Activated T-cell treated with anti-CD3 and anti-CD28 coated beads for 24 hours (primary cell): Measurements from ENCODE around the gene SLC49A3.

Experiments
- DNase-seq: peaks from one replicate; pipeline ENCODE4 v3.0.0-alpha.2; 2020; ENCODE audit warnings: low read depth

SLC49A3 gene

DNA sequence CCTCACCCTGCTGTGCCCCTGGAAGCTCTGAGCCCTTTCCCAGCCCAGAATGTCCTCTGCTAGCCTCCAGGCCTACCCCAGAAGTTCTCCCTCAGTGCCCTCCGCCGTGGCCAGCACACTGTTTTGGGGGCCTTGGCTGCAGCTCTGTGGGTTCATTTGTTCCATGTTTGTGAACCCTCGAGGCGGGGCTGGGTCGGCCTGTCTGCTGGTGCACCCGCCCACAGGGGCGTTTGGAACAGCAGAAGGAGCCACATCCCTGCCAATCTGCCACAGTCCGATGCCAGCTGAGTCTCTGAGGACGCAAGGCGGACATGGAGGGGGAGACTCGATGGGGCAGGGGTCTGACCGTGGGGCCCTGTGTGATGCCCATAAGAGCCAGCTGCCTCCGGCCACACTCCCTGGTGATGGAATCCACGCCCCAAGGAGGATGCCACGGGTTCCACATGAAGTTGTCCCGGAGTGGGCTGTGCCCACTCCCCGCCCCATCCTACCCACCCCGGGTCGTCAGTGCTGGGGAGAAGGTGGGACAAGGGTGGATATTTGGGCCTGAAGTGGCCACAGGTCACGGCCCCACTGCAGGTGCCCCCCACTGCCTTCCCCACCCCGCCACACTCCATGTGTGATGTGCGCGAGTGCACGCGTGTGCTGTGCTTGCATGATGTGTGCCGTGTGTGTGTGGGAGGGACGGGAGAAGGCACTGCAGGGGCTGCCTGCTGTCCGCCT lies 22.0 kb downstream of the SLC49A3 start:
- DNase-seq = no peak

DNA sequence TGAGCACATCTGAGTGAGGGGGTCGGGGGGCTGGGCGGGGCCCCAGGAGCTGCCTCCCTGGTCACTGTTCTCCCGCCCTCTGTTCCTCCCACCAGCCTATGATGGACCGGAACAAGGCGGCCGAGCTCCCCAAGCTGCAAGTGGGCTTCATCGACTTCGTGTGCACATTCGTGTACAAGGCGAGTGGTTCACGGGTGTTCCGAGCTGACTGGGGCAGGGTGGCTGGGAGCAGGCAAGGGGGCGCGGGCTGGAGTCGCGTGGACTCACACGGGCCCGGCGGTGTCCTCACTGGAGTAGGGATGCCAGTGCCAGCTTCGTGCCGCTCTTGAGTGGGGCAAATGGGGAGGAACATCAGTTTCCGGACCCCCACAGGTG lies 22.5 kb downstream of the SLC49A3 start:
- no peak for DNase-seq

DNA sequence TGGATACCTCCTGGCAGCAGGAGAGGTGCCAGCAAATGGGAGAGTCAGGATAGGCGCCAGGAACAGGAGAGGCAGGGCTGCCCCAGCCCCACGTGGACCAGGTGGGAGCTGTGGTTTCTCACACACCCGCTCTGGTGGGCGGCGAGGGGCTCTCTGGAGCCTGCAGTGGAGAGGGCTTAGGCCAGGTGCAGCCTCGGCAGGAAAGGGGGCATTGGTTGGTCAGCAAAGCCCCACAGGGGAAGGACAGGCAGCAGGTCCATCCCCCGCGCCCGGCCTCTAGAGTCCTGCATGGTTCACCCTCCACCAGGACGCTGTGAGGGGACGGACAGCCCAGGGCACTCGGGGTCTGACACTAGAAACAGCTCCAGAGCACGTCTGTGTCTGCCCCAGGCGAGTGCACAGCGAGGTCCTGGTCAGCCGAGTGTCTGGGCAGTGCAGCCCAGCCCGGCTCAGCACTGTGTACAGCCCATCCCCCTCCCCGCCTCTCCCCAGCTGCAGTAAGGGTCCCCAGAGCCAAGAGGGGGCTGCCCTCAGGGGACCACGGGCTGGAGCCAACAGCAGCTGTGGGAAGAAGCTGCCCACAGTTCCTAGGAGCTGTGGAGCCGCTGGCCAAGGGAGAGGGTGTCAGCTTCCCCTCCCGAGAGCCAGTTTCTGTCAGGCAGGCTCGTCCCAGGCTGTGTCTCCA lies 23.1 kb downstream of the SLC49A3 start:
- no peak for DNase-seq

DNA sequence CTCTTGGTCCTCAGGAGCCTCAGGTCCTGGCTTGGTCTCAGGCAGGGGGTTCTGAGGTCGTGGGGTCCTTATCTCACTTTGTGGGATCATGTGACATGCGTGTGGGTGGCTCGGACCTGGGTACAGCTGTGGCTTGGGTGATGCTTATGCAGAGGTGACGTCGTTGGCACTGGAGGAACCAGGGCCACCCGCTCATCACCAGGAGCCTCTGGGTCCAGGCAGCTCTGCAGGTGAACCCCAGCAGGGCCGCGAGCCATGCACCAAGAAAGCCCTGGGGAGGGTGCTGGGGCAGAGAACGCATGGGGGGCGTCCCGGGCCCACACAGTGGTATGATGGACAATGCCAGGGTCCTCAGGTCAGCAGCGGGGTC lies 23.6 kb downstream of the SLC49A3 start:
- DNase-seq = no peak

DNA sequence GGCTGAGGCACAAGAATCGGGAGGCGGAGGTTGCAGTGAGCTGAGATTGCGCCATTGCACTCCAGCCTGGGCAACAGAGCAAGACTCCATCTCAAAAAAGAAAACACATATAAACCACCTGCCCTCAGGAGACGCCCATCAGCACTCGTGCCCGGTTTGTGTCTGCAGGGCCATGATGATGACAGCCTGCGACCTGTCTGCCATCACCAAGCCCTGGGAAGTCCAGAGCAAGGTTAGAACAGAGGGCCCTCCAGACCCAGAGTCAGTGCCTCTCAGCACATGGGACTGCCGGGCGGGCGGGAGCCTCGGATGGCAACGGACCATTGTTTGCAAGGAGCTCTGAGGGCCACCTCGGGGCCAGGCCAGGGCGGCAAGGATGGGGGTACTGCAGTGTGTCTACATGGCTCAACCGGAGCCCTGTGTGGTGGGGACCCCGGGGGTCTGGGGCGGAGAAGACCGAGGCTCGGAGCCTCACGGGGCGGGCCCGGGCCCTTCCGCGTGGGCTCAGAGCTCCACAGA lies 24.2 kb downstream of the SLC49A3 start:
- DNase-seq = no peak

DNA sequence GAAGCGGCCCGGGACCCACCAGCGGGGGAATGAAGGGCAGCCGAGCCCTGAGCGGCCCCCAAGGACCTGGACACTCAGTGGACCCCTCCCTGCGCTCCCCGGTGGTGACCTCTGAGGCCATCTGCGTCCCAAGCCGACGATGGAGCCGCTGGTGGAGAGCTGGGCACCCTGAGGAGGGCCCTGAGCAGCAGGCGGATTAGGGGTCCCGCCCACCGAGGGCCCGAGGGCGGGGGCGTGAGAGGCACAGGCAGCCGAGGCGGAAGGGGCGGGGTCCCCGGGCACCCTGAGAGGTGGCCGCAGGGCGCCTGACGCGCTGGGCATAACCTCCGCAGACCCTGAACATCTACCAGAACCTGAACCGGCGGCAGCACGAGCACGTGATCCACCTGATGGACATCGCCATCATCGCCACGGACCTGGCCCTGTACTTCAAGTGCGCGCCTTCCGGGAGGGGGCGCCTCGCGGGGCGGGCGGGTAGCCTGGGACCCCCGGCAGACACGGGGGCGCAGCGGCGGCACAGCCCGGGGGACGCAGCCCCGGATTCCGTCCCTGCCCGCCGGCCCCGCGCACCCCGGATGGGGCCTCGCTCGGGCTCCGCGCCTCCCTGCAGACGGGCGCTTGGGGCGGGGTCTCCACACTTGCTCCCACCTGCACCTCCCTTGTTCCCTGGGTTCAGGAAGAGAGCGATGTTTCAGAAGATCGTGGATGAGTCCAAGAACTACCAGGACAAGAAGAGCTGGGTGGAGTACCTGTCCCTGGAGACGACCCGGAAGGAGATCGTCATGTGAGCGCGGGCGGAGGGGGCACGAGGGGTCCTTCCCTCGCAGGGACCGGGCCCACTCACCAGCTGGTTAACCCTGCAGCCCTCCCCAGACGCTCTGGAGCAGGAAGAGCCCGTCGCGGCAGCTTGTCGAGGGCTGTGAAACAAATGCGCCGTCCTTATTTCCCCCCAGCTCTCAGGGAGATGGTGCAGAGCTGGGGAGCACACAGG lies 25.2 kb downstream of the SLC49A3 start:
- DNase-seq = peak; percentile 66

DNA sequence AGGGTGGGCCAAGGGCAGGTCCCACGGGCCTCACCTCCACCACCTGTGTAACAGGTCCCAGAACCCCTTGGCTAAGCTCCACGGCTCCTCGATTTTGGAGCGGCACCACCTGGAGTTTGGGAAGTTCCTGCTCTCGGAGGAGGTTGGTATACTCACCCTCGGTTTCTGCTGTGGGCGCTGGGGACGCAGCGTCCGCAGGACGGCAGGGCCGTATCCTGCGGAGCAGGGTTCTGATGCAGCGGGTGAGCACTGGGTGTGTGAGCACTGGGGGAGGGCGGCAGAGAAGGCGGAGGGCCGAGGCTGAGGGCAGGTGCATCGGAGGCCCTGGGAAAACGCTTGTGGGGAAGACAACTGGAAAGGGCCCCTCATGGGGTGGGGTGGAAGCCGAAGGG lies 25.9 kb downstream of the SLC49A3 start:
- no peak for DNase-seq

DNA sequence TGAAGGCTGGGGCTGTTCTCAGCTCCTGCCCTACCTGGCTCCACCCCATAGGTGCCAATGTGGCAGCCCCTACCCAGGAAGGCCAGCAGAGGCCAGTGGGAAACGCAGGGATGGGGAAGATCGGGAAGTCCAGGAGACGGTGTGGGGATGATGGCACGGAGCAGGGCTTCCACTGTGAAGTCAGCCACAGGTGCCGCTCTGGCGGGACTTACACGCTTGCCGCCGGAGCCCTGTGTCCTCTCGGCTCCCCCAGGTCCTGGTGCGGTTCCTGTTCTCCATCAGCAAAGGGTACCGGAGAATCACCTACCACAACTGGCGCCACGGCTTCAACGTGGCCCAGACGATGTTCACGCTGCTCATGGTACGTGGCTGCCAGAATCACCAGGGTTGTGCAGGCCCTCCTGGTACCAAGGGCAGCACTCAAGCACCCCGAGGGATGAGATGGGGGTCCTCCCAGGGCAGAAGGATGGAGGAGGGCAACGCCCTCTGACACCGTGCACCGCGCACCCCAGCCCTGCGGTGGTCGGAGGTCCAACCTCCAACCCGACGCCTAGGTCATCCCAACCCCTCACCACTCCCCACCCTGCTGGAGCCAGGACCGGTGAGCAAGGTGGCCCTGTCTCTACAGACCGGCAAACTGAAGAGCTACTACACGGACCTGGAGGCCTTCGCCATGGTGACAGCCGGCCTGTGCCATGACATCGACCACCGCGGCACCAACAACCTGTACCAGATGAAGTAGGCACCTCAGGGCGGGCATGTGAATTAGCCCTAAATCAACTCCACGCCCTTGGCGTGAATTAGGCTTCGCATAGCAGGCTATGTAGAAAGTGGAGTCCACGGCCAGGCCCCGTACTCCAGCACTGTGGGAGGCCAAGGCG lies 26.8 kb downstream of the SLC49A3 start:
- no peak for DNase-seq

DNA sequence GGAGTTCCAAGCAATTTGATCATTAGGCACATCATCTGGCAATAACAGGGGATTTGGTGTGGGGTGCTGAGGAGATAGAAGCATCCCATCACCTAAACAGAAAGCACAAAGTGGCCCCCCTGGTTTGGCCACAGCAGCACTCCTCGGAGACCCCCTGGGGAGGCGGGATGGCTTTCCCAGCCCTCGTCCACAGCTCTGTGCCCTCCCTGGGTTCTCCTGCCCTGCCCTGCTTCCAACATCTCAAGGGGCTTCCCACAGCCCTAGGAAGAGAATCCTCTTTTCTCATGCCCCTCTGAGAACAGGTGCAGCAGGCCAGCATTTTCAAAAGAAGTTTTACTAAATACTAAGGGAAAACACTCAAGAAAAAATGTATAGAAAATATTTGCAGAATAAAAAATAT lies 27.7 kb downstream of the SLC49A3 start:
- DNase-seq = no peak

DNA sequence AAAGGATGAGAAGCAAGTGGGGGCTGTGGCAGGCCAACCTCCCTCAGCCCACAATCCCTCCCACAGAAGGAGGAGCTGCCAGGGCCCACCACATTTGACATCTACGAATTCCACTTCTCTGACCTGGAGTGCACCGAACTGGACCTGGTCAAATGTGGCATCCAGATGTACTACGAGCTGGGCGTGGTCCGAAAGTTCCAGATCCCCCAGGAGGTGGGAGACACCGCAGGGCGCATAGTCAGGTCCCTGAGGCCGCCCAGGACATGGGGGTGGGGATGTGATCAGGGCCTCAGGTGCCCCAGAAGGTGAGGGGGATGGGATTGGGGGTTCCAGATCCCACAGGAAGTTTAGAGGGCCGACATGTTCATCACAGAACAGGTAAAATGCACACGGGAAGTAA lies 28.6 kb downstream of the SLC49A3 start:
- DNase-seq = no peak

DNA sequence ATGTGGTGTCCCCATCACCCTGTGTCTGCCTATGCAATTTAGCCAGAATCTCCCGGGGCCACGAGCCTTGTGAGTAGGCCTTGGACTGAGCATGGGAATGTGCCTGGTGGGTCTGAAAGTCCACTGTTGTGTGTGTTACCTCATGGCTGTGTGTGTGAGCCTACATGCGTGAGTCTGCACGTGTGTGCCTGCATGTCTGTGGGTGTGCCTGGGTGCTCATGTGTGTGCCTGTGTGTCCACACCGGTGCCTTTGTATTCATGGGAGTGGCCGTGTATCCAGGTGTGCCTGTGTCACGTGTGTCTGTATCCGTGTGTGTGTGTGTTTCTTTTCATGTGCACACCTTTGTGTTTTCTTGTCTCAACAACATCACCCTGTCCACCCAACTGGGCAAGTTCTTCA lies 29.1 kb downstream of the SLC49A3 start:
- DNase-seq = no peak

DNA sequence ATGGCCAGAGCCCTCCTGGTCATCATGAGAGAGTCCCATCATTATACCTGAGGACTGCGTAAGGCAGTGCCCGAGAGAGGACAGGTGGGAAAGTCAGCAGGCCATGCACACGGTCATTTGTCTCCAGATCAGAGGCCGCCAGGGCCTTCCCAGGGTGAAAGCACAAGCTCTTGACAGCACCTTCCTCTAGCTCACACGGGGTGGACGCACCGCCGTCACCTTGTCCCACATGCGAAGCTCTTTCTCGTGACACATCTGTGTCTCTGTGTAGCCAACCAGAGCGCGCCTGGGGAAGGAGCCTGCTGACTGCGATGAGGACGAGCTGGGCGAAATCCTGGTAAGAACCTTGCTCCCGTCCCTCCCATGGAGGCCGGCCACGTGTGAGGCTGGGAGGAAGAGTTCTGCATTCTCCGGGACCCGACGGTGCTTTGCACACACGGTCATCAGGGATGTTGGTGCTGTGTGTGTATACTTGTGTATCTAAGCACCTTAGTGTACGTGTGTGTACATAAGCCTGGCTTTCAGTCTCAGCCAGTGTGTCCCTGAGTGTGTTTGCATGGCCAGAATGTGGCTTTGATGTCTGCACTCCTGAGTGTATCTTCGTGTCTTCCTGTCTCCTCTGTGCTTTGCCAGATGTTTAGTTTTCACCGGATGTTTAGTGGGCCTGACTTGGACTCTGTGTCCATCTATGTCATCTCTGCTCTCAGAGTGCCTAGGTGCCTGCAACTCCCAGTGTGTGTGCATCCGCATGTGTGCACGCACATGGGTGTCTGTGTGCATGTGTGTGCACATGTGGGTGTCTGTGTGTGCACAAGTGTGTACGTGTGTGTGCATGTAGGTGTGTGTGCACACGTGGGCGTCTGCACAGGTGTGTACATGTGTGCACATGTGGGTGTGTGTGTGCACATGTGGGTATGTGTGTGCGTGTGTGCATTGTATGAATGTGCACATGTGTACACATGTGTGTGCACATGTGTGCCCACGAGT lies 30.0 kb downstream of the SLC49A3 start:
- no peak for DNase-seq

DNA sequence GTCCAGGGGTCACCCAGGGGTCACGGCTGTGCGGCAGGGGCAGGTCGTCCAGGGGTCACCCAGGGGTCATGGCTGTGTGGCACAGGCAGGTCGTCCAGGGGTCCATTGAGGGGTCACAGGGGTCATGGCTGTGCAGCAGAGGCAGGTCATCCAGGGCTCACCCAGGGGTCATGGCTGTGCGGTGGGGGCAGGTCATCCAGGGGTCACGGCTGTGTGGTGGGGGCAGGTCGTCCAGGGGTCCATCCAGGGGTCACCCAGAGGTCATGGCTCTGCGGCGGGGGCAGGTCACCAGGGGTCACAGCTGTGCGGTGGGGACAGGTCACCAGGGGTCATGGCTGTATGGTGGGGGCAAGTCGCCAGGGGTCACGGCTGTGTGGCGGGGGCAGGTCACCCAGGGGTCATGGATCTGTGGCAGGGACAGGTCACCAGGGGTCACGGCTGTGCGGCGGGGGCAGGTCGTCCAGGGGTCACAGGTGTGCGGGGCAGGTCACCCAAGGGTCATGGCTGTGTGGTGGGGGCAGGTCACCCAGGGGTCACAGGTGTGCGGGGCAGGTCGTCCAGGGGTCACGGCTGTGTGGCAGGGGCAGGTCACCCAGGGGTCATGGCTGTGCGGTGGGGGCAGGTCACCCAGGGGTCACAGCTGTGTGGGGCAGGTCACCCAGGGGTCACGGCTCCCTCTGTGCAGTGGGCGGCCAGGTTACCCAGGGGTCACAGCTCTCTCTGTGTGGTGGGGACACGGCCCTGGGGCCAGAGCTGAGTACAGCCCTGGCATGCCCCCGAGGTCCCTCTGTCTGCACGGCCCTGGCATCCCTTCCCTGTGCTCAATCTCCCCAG lies 30.9 kb downstream of the SLC49A3 start:
- DNase-seq = no peak

DNA sequence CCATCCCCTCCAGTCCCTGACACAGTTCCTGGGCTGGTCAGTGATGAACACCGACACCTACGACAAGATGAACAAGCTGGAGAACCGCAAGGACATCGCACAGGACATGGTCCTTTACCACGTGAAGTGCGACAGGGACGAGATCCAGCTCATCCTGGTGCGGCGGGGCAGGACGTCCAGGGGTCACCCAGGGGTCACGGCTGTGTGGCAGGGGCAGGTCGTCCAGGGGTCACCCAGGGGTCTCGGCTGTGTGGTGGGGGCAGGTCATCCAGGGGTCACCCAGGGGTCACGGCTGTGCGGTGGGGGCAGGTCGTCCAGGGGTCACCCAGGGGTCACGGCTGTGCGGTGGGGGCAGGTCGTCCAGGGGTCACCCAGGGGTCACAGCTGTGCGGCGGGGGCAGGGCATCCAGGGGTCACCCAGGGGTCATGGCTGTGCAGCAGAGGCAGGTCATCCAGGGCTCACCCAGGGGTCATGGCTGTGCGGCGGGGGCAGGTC lies 31.6 kb downstream of the SLC49A3 start:
- DNase-seq = no peak

DNA sequence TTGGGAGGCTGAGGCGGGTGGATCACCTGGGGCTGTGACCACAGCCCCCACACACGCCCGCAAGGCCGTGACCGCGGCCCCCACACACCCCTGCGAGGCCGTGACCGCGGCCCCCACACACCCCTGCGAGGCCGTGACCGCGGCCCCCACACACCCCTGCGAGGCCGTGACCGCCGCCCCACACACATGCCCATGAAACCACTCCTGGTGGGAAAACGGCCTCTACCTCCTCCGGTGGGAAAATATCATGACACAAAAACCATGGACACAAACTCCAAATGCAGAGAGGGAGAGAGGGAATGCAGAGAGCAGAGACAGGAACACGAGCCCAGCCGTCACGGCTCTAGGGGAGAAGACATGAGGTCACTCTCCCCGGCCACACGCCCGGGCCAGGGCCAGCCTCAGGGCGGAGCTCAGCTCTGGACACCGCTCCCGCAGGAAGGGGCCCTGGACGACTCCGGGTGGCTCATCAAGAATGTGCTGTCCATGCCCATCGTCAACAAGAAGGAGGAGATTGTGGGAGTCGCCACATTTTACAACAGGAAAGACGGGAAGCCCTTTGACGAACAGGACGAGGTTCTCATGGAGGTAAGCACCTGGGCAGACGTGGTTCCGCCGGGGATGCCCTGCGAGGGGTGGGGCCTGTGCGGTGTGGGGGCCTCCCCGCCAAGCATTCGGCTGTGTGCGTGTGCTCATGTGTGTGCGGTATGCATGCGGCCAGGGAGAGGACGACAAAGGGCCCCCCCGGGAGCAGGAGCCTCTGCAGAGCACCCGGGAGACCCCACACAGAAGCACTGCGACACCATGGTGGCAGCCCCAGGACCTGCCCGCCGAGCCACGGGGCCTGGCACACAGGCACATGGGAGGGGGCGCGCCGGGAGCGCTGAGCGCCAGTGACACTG lies 32.3 kb downstream of the SLC49A3 start:
- no peak for DNase-seq

DNA sequence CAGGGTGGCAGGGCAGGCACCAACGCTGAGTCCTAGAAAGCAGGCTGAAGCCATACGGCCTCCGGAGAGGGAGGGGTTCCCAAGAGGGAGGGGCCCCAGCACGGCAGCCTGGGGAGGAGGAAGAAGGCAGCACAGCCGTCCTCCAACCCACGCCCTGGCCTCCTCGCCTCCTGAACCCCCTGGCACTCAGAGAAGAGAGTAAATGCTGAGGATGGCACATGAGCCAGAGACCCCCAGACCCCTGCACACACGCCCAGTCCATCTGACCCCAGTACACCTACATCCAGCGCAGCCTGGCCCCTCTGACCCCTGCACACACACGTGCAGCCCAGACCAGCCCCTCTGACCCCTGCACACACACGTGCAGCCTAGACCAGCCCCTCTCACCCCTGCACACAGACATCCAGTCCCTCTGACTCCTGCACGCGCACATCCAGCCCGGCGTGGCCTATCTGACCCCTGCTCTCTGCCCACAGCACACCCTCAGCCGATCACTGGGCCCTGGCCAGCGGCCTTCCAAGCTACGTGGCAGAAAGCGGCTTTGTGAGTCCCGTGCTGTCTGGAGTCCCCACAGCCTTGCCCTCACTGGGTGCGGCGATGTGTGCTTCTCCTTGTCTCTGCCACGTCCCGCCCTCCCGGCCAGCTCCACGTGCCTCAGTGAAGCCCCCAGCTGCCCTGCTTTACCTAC lies 33.3 kb downstream of the SLC49A3 start:
- no peak for DNase-seq

DNA sequence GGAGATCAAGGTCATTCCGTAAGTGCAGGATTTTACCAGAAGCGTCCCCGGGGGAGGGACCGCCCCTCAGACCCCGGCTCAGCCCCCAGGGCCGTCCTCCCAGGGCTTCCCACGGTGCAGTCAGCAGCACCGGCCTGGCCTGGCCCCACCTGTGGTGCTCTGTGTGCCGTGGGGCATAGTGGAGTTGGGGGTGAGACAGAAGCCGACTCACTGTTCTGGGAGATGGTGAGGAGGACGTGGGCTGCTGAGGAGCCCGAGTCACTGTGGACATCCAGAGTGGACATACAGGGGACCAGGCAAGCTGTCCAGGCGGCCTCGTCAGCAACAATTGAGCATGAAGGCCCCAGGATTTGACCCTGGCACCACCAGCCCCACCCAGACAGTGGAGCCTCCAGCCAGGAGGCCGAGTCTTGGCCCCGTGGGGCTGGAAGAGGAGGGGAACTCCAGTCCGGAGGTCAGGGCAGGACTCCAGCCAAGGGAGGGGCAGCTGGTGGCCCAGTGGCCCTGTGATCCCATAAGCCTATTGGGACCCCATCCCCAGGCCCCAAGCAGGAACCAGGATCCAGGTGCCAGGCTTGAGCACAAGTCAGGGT lies 34.0 kb downstream of the SLC49A3 start:
- DNase-seq = no peak
